ENCODE measurements around the gene RFX4.

RFX4 gene

DNA sequence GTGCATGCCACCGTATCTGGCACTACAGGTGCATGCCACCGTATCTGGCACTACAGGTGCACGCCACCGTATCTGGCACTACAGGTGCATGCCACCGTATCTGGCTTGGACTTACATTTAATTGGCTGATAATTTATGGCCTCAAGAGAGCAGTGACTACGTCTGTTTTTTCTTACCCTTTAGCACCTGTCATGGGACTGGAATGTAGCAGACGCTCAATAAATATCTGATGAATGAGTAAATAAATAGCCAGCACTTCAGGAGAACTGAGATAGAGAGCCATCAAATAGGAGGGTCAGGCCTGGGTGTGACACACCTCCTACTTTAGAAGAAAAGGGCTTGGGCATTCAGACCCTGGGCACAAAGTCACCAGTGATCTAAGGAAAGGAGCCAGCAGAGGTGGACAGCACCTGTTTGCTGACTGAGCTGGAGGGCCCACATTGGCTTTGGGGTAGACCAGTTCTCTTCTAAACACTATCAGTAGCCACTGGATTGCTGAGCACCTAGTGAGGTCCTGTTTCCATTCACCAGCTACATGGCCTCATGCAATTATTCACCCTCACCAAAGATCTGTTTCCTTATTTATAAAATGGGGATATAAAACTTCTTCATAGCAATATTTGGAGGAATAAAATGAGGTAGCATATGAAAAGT, 50.1 kb downstream of the RFX4 start:
- H3K36me3 ChIP-seq (ENCODE audit: insufficient read depth, low read length), result no peaks in the 10 kb centered on the region
- H3K27ac ChIP-seq (ENCODE audit: low read depth, low read length), result no peak overlapping the region
- no peak overlapping the region for H3K4me3 ChIP-seq (ENCODE audit: low read depth in 1 of 2, low read length in 2 of 2)
- no peaks in the 10 kb centered on the region for H3K4me1 ChIP-seq (ENCODE audit: insufficient read depth, low read length)
- no peaks in the 10 kb centered on the region for H3K9me3 ChIP-seq (ENCODE audit: low read length)
- no peak overlapping the region for H3K9ac ChIP-seq (ENCODE audit: low read length)
- H3K27me3 ChIP-seq (ENCODE audit: control insufficient read depth in 1 of 2, insufficient read depth in 2 of 2, low read length in 2 of 2), result no peaks in the 10 kb centered on the region

DNA sequence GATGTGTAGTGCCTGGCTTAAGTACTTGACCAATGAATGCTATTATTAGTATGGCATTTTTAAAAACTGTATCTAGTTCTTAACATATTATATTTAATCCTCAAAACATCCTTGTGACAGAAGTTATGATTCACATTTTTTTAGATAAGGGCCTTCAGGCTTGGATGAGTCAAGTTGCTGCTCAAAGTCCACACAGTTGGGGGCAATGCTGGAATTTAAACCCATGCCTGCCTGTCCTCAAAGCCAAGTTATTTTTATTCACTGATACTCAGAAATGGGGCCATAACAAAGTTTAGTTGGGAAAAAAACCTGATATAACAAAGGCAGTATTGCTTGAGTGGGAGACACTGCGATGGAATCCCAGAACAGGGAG, 50.6 kb downstream of the RFX4 start:
- Histone ChIP-seq H3K27me3 (ENCODE audit: control insufficient read depth in 1 of 2, insufficient read depth in 2 of 2, low read length in 2 of 2) (no peaks in the 10 kb centered on the region), H3K4me1 (ENCODE audit: insufficient read depth, low read length) (no peaks in the 10 kb centered on the region), H3K36me3 (ENCODE audit: insufficient read depth, low read length) (no peaks in the 10 kb centered on the region), H3K27ac (ENCODE audit: low read depth, low read length) (no peak overlapping the region), H3K4me3 (ENCODE audit: low read depth in 1 of 2, low read length in 2 of 2) (no peak overlapping the region), H3K9ac (ENCODE audit: low read length) (no peak overlapping the region), H3K9me3 (ENCODE audit: low read length) (no peaks in the 10 kb centered on the region)

DNA sequence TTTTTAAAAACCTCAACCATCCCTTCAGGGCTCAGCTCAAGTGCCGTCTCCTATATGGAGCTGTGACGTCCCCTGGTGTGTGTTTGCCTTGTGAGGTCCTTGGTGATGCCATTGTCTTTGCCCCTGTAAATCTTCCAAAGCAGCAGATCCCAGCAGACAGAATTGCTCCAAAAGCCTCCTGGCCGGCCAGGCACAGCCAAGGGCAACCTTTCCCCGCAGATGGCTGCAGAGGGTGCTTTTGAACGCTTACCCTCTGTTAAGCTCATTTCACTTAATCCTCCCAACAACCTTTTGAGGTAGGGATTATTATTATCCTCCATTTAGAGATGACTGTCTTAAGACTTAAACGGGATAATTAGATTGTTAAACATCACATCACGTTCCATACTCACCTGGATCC, 51.4 kb downstream of the RFX4 start:
- no peak overlapping the region for H3K9ac ChIP-seq (ENCODE audit: low read length)
- H3K9me3 ChIP-seq (ENCODE audit: low read length), result no peaks in the 10 kb centered on the region
- no peaks in the 10 kb centered on the region for H3K4me1 ChIP-seq (ENCODE audit: insufficient read depth, low read length)
- H3K4me3 ChIP-seq (ENCODE audit: low read depth in 1 of 2, low read length in 2 of 2), result no peak overlapping the region
- H3K36me3 ChIP-seq (ENCODE audit: insufficient read depth, low read length), result no peaks in the 10 kb centered on the region
- H3K27ac ChIP-seq (ENCODE audit: low read depth, low read length), result no peak overlapping the region
- no peaks in the 10 kb centered on the region for H3K27me3 ChIP-seq (ENCODE audit: control insufficient read depth in 1 of 2, insufficient read depth in 2 of 2, low read length in 2 of 2)

DNA sequence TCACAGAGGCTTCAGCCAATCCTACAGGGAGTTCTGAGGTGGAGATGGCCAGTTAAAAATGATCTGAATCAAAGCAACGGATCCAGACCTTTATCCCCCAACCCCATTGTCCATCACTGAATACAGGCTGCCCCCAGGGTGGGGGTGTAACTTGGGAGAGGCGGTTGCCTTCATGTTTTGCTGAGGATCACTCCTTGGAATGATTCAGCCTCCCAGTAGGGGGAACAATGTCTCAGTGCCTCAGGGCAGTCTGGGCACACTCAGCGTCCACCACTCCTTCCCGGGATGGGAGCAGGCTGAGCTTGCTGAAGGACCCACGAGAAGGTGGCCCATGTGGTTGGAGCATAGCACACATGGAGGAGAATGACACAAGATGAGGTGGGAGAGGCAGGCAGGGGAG, 60.2 kb downstream of the RFX4 start:
- H3K9me3 ChIP-seq (ENCODE audit: low read length), result no peaks in the 10 kb centered on the region
- H3K4me1 ChIP-seq (ENCODE audit: insufficient read depth, low read length), result no peaks in the 10 kb centered on the region
- no peak overlapping the region for H3K9ac ChIP-seq (ENCODE audit: low read length)
- no peak overlapping the region for H3K27ac ChIP-seq (ENCODE audit: low read depth, low read length)
- no peak overlapping the region for H3K4me3 ChIP-seq (ENCODE audit: low read depth in 1 of 2, low read length in 2 of 2)
- no peaks in the 10 kb centered on the region for H3K36me3 ChIP-seq (ENCODE audit: insufficient read depth, low read length)
- no peaks in the 10 kb centered on the region for H3K27me3 ChIP-seq (ENCODE audit: control insufficient read depth in 1 of 2, insufficient read depth in 2 of 2, low read length in 2 of 2)

DNA sequence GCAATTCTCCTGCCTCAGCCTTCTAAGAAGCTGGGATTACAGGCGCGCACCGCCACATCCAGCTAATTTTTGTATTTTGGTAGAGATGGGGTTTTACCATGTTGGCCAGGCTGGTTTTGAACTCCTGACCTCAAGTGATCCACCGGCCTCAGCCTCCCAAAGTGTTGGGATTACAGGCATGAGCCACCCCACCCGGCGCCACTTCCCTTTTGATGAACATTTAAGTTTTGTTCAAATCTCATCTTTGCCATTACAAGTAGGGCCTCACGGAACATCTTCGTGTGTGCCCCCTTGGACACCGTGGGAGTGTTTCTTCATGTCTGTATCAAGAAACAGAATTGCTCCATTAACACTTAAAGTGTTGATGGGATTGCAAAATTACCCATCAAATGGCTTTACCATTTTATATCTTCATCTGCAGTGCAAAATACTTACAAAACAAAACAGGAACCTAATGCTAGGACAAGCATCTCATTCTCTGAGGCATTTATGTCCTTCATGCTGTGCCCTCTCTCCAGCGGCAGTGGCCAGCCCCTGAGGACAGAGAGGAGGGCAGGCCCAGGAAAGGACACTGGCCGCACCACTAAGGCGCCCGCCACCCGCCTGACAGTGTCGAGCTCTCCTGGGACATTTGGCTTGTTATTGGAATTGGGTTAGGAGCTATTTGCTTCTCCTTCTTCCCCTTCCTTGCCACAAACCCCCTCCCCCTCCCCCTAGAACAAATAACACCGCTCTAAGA, 61.7 kb downstream of the RFX4 start:
- H3K27me3 ChIP-seq (ENCODE audit: control insufficient read depth in 1 of 2, insufficient read depth in 2 of 2, low read length in 2 of 2), result no peaks in the 10 kb centered on the region
- no peak overlapping the region for H3K4me3 ChIP-seq (ENCODE audit: low read depth in 1 of 2, low read length in 2 of 2)
- no peaks in the 10 kb centered on the region for H3K36me3 ChIP-seq (ENCODE audit: insufficient read depth, low read length)
- H3K9me3 ChIP-seq (ENCODE audit: low read length), result no peaks in the 10 kb centered on the region
- H3K4me1 ChIP-seq (ENCODE audit: insufficient read depth, low read length), result no peaks in the 10 kb centered on the region
- H3K27ac ChIP-seq (ENCODE audit: low read depth, low read length), result no peak overlapping the region
- H3K9ac ChIP-seq (ENCODE audit: low read length), result no peak overlapping the region

DNA sequence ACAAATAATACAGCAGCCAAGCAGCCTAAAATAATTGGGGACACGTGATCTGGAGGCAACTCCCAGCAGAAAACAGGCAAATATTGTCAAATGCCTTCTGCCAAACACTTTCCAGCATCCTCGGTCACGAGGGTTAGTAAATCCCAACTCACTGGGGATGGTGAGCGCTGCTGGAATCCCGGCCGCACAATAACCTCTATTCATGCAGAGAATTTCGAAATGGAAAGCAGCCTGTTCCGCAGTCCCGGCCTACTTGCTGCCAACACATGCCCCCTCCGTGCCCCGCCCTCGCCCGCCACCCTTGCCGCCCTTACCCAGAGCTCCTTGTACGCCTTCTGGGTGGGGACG, 62.2 kb downstream of the RFX4 start:
- H3K4me3 ChIP-seq (ENCODE audit: low read depth in 1 of 2, low read length in 2 of 2), result no peak overlapping the region
- no peaks in the 10 kb centered on the region for H3K4me1 ChIP-seq (ENCODE audit: insufficient read depth, low read length)
- H3K27ac ChIP-seq (ENCODE audit: low read depth, low read length), result no peak overlapping the region
- no peaks in the 10 kb centered on the region for H3K36me3 ChIP-seq (ENCODE audit: insufficient read depth, low read length)
- no peak overlapping the region for H3K9ac ChIP-seq (ENCODE audit: low read length)
- no peaks in the 10 kb centered on the region for H3K9me3 ChIP-seq (ENCODE audit: low read length)
- no peaks in the 10 kb centered on the region for H3K27me3 ChIP-seq (ENCODE audit: control insufficient read depth in 1 of 2, insufficient read depth in 2 of 2, low read length in 2 of 2)

DNA sequence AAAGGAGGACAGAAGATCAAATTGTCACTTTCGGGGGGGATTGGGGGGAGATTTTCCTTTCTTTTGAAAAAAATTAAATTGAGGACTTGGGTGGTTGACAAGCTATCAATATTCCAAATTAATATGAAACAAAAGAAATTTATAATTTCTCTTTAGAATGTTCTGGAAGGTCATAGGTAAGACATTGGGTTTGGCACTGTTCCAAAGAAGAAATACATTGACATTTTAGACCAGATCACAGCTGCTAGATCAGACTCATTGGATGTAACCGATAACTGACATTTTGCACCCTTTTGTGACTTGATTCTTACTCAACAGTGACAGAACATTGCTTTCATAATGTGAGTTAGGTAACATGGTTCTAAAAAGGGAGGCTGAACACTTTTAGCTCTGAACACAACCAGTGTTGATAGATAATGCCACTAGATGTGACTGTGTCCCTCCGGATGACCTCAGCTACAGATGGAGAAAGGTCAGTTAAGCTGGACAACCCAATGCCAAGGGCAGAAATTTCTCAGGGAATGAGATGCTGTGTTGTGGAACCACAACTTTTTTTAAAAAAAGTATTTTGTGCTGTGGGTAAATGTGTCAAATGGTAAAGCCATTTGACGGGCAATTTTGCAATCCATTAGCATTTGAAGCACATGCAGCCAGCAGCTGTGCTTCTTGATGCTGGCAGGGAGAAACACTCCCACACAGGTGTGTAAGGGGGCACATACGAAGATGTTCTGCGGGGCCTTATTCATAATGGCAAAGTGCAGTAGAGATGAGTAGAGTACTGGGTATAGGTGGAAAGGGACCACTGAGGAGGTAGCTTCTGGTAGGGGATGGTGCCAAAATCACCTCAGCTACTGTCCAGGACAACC, 62.9 kb downstream of the RFX4 start:
- no peak overlapping the region for H3K4me3 ChIP-seq (ENCODE audit: low read depth in 1 of 2, low read length in 2 of 2)
- H3K4me1 ChIP-seq (ENCODE audit: insufficient read depth, low read length), result no peaks in the 10 kb centered on the region

DNA sequence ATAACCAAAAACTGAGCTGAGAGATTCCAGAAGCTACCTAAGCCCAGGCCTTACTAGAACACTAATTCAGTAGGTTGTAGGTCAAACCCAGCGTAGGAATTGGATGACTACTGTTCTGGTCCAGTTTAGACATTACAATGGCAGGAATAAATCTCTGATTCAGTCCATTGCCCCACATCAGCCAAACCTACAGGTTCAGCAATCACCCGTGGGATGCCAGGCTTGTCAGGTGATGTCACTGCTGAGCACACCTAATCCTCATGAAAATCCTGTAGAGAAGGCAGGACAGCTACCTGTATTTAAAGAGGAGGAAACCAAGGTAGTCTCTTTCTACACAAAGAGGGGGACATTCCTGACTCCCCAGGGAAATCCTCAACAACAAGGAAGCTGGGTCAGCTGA, 63.7 kb downstream of the RFX4 start:
- no peak overlapping the region for H3K9ac ChIP-seq (ENCODE audit: low read length)
- H3K36me3 ChIP-seq (ENCODE audit: insufficient read depth, low read length), result no peaks in the 10 kb centered on the region
- no peaks in the 10 kb centered on the region for H3K4me1 ChIP-seq (ENCODE audit: insufficient read depth, low read length)
- H3K27me3 ChIP-seq (ENCODE audit: control insufficient read depth in 1 of 2, insufficient read depth in 2 of 2, low read length in 2 of 2), result no peaks in the 10 kb centered on the region
- no peak overlapping the region for H3K27ac ChIP-seq (ENCODE audit: low read depth, low read length)
- H3K9me3 ChIP-seq (ENCODE audit: low read length), result no peaks in the 10 kb centered on the region
- no peak overlapping the region for H3K4me3 ChIP-seq (ENCODE audit: low read depth in 1 of 2, low read length in 2 of 2)

More for the DNA sequence above, 62.9 kb downstream of the RFX4 start:
- Histone ChIP-seq H3K9me3 (ENCODE audit: low read length) (no peaks in the 10 kb centered on the region), H3K27ac (ENCODE audit: low read depth, low read length) (no peak overlapping the region), H3K9ac (ENCODE audit: low read length) (no peak overlapping the region), H3K36me3 (ENCODE audit: insufficient read depth, low read length) (no peaks in the 10 kb centered on the region), H3K27me3 (ENCODE audit: control insufficient read depth in 1 of 2, insufficient read depth in 2 of 2, low read length in 2 of 2) (no peaks in the 10 kb centered on the region)

DNA sequence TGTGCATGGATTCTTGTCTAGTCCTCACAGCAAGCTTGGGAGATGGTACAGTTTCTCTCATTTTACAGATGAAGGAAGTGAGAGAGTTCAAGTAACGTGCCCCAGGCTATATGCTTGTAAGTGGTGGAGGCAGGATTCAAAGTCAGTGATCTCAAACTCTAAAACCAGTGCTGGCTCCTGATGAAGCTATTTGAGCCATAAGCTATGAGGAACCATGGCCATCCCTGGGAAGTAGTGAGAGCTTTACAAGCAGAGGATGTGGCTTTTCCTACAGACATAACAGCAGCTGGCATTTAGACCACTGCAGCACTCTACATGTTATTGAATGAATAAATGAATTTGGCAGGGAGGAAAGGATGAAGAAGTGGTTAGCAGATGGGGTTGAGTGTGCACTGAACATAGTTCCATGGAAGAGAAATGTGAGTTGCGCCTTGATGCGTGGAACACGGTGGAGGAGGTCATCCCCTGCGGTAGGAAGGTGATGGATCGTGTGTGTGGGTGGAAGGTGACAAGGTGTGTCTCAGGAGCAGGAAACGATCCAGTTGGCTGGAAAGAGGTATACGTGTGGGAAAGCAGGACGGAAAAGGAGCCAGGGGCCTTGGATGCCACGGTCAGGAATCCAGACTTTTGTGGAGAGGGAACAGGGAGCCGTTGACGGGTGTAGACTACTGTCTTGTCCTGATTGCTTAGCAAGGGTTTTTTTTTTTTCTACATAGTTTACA, 65.2 kb downstream of the RFX4 start:
- H3K27me3 ChIP-seq (ENCODE audit: control insufficient read depth in 1 of 2, insufficient read depth in 2 of 2, low read length in 2 of 2), result no peaks in the 10 kb centered on the region
- no peaks in the 10 kb centered on the region for H3K36me3 ChIP-seq (ENCODE audit: insufficient read depth, low read length)
- no peak overlapping the region for H3K9ac ChIP-seq (ENCODE audit: low read length)
- H3K27ac ChIP-seq (ENCODE audit: low read depth, low read length), result no peak overlapping the region
- H3K4me3 ChIP-seq (ENCODE audit: low read depth in 1 of 2, low read length in 2 of 2), result no peak overlapping the region
- H3K4me1 ChIP-seq (ENCODE audit: insufficient read depth, low read length), result no peaks in the 10 kb centered on the region
- H3K9me3 ChIP-seq (ENCODE audit: low read length), result no peaks in the 10 kb centered on the region

DNA sequence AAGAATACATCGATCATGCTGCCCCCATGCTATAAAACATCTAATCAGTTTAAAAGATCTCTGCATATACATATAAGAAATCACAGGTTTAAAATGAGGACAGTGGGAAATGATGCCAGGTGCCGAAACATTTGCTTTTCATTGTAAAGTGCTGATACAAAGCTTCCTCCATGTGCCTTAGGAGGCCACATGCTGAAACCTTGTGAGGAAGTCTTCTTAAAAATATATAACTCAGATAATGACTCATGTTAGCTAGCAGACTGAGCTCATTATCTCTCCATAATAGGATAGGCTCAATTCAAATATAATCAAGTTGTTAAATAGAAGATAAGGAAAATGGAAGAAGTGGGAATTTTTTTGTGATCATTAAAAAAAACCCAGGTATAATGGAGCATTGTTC, 65.9 kb downstream of the RFX4 start:
- H3K27me3 ChIP-seq (ENCODE audit: control insufficient read depth in 1 of 2, insufficient read depth in 2 of 2, low read length in 2 of 2), result no peaks in the 10 kb centered on the region

DNA sequence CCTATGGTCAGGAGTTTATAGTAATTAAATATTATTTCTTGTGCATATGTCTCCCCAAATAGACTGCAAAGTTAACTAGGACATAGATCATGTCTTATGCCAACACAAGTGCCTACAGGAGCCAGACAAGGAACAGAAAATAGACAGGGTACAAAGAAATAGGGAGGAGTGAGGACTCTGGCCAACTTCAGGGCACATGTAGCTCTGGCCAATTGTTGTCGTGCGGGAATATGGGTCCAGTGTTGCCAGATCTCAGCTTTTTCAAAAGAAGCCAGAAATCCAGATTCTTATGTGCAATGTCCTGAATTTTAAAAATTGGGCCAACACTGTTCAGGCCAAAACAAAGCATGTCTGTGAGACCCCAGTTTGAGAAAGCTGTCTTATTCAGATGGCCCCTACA, 68.7 kb downstream of the RFX4 start:
- Histone ChIP-seq H3K27ac (ENCODE audit: low read depth, low read length) (no peak overlapping the region), H3K36me3 (ENCODE audit: insufficient read depth, low read length) (no peaks in the 10 kb centered on the region), H3K4me3 (ENCODE audit: low read depth in 1 of 2, low read length in 2 of 2) (no peak overlapping the region), H3K27me3 (ENCODE audit: control insufficient read depth in 1 of 2, insufficient read depth in 2 of 2, low read length in 2 of 2) (no peaks in the 10 kb centered on the region), H3K9ac (ENCODE audit: low read length) (no peak overlapping the region), H3K4me1 (ENCODE audit: insufficient read depth, low read length) (no peaks in the 10 kb centered on the region), H3K9me3 (ENCODE audit: low read length) (no peaks in the 10 kb centered on the region)

More for the DNA sequence above, 65.9 kb downstream of the RFX4 start:
- Histone ChIP-seq H3K9ac (ENCODE audit: low read length) (no peak overlapping the region), H3K4me3 (ENCODE audit: low read depth in 1 of 2, low read length in 2 of 2) (no peak overlapping the region), H3K4me1 (ENCODE audit: insufficient read depth, low read length) (no peaks in the 10 kb centered on the region), H3K9me3 (ENCODE audit: low read length) (no peaks in the 10 kb centered on the region), H3K36me3 (ENCODE audit: insufficient read depth, low read length) (no peaks in the 10 kb centered on the region), H3K27ac (ENCODE audit: low read depth, low read length) (no peak overlapping the region)

Measured in muscle layer of colon (tissue), 2 donors.